HepG2 (cell line): ENCODE data around the gene DDRGK1. TPM values are rescaled to one million over a fixed set of nuclear protein-coding genes. Genes with fewer than 3 reads are reported as not detected.

Experiments
- ATAC-seq: fragments of 200-7000 bp; cut with Tn5 transposase; 3 replicates; pipeline ENCODE4 v1.9.1; 2020; ENCODE audit warnings: mild to moderate bottlenecking, moderate library complexity
- BruUV-seq: library from RNA; stranded (reverse); fragments of 400-500 nt; replicated peaks from 2 replicates; lab custom pipeline; 2021; lab: Mats Ljungman, UMichigan
- CTCF ChIA-PET: fragments of 300-600 bp; formaldehyde crosslinking; extraction: SDS; loops from one replicate; lab custom pipeline; 2021; ENCODE audit warnings: low total read pairs, inconsistent platforms, low intra/inter-chr PET ratio; lab: Yijun Ruan, JAX
- POLR2A ChIA-PET: fragments of 350-600 bp; sonication (Branson Sonifier 250); formaldehyde crosslinking; loops from one replicate; lab custom pipeline; 2020; ENCODE audit warnings: antibody characterized with exemption, inconsistent platforms; lab: Yijun Ruan, JAX
- DNase-seq: peaks from one replicate; pipeline ENCODE4 v3.0.0-alpha.2; 2015; ENCODE audit warnings: low spot score
- FAIRE-seq: peaks from 3 replicates; lab custom pipeline; 2011; peaks lifted over from hg19 to GRCh38; lab: Jason Lieb, UNC
- H2AFZ ChIP-seq: one replicate; pipeline ENCODE4 v1.6.1; 2011; ENCODE audit warnings: low read length, inconsistent platforms
- H3K27ac ChIP-seq: fragments of 300-600 bp; 3 replicates; pipeline ENCODE4 v1.8.0; 2011; ENCODE audit warnings: mixed run types, mild to moderate bottlenecking, mixed read lengths, low read length, inconsistent platforms; ENCODE audit not compliant: insufficient read depth; ENCODE audit errors: extremely low read length
- H3K27me3 ChIP-seq, 2 experiments: fragments of 200-600 bp in 1 of 2; 2 replicates in 1 of 2; 3 replicates in 1 of 2; pipeline versions ENCODE4 v1.6.0 to v1.8.0; 2011; ENCODE audit warnings: low read length in 2 of 2, mild to moderate bottlenecking in 2 of 2, moderate library complexity in 2 of 2, inconsistent platforms in 1 of 2; ENCODE audit not compliant: insufficient read depth in 2 of 2, control insufficient read depth in 1 of 2
- H3K36me3 ChIP-seq, 2 experiments: fragments of 200-600 bp in 1 of 2; replicated peaks in 1 of 2; 2 replicates in 1 of 2; 3 replicates in 1 of 2; pipeline versions ENCODE4 v1.5.1 to v1.8.0; 2011; ENCODE audit warnings: low read length in 2 of 2, inconsistent platforms in 1 of 2; ENCODE audit not compliant: insufficient read depth in 2 of 2, control insufficient read depth in 1 of 2
- H3K4me1 ChIP-seq: 2 replicates; pipeline ENCODE4 v1.5.1; 2012; ENCODE audit warnings: low read length, inconsistent platforms; ENCODE audit not compliant: insufficient read depth
- H3K4me2 ChIP-seq: 2 replicates; pipeline ENCODE4 v1.6.0; 2011; ENCODE audit warnings: low read depth, low read length, inconsistent platforms
- H3K4me3 ChIP-seq, 3 experiments: fragments of 200-600 bp in 1 of 3; sonication (generic), shearing (Covaris generic) in 1 of 3; replicated peaks in 1 of 3; 2 replicates each; pipeline ENCODE4 v1.5.1; 2011 to 2016; ENCODE audit warnings: low read length in 3 of 3, inconsistent platforms in 2 of 3, low read depth in 2 of 3, mild to moderate bottlenecking in 2 of 3, control low read depth in 1 of 3, mixed read lengths in 1 of 3; ENCODE audit not compliant: insufficient read depth in 1 of 3
- H3K79me2 ChIP-seq: one replicate; pipeline ENCODE4 v1.6.1; 2011; ENCODE audit warnings: low read length, inconsistent platforms; ENCODE audit not compliant: insufficient read depth
- H3K9ac ChIP-seq: 2 replicates; pipeline ENCODE4 v1.6.0; 2011; ENCODE audit warnings: mild to moderate bottlenecking, low read depth, low read length, inconsistent platforms; ENCODE audit not compliant: insufficient read depth
- H3K9me3 ChIP-seq: 2 replicates; pipeline ENCODE4 v1.5.1; 2012; ENCODE audit warnings: mild to moderate bottlenecking, low read length
- H4K20me1 ChIP-seq: 2 replicates; pipeline ENCODE4 v1.6.0; 2011; ENCODE audit warnings: inconsistent platforms, mild to moderate bottlenecking, low read length, moderate library complexity; ENCODE audit not compliant: insufficient read depth
- HDAC2 ChIP-seq: sonication (generic); formaldehyde crosslinking; IDR thresholded peaks from 2 replicates; pipeline ENCODE4 v1.4.0; 2020; ENCODE audit warnings: missing genetic modification reagents
- KMT2A ChIP-seq: sonication (generic); formaldehyde crosslinking; IDR thresholded peaks from 2 replicates; pipeline ENCODE4 v1.4.0; 2020; ENCODE audit warnings: missing genetic modification reagents
- MATR3 ChIP-seq: sonication (generic); formaldehyde crosslinking; IDR thresholded peaks from 2 replicates; pipeline ENCODE4 v1.4.0; 2020; ENCODE audit warnings: missing genetic modification reagents
- PITX1 ChIP-seq: sonication (generic); formaldehyde crosslinking; IDR thresholded peaks from 2 replicates; pipeline ENCODE4 v1.5.1; 2020; ENCODE audit warnings: mild to moderate bottlenecking, missing genetic modification reagents
- RNF2 ChIP-seq: fragments of 450-650 bp; conservative IDR thresholded peaks from 2 replicates; pipeline ENCODE4 v1.6.1; 2016; ENCODE audit warnings: low read depth
- SMYD3 ChIP-seq: sonication (generic); formaldehyde crosslinking; IDR thresholded peaks from 2 replicates; pipeline ENCODE4 v1.8.1; 2023; ENCODE audit warnings: mild to moderate bottlenecking, missing genetic modification reagents
- SRSF1 ChIP-seq: fragments of 200-400 bp; formaldehyde crosslinking; optimal IDR thresholded peaks from 2 replicates; pipeline ENCODE3; 2017; ENCODE audit warnings: mild to moderate bottlenecking, low read depth, low read length, moderate library complexity
- ZBTB42 ChIP-seq: sonication (generic); formaldehyde crosslinking; IDR thresholded peaks from 2 replicates; pipeline ENCODE4 v1.5.0; 2020; ENCODE audit warnings: mild to moderate bottlenecking, missing genetic modification reagents
- ZIK1 ChIP-seq: sonication (generic); formaldehyde crosslinking; IDR thresholded peaks from 2 replicates; pipeline ENCODE4 v1.5.0; 2020; ENCODE audit warnings: mild to moderate bottlenecking, low read depth, missing genetic modification reagents, borderline replicate concordance
- ZNF124 ChIP-seq: sonication (generic); formaldehyde crosslinking; IDR thresholded peaks from 2 replicates; pipeline ENCODE4 v1.4.0; 2020; ENCODE audit warnings: missing genetic modification reagents
- ZNF160 ChIP-seq: sonication (generic); formaldehyde crosslinking; IDR thresholded peaks from 2 replicates; pipeline ENCODE4 v1.8.0; 2022; ENCODE audit warnings: mild to moderate bottlenecking, inconsistent platforms, missing genetic modification reagents
- ZNF225 ChIP-seq: sonication (generic); formaldehyde crosslinking; IDR thresholded peaks from 2 replicates; pipeline ENCODE4 v1.4.0; 2020; ENCODE audit warnings: mild to moderate bottlenecking, missing genetic modification reagents
- ZNF274 ChIP-seq: sonication (generic); formaldehyde crosslinking; IDR thresholded peaks from 2 replicates; pipeline ENCODE4 v1.5.1; 2020; ENCODE audit warnings: mild to moderate bottlenecking, missing genetic modification reagents
- ZNF451 ChIP-seq: sonication (generic); formaldehyde crosslinking; IDR thresholded peaks from 2 replicates; pipeline ENCODE4 v1.5.0; 2020; ENCODE audit warnings: mild to moderate bottlenecking, missing genetic modification reagents
- ZNF614 ChIP-seq: IDR thresholded peaks from 2 replicates; pipeline ENCODE4 v1.6.1; 2018; ENCODE audit warnings: missing biosample characterization, missing genetic modification reagents, inconsistent platforms, borderline replicate concordance
- ZNF737 ChIP-seq: sonication (generic); formaldehyde crosslinking; IDR thresholded peaks from 2 replicates; pipeline ENCODE4 v1.5.0; 2020; ENCODE audit warnings: missing genetic modification reagents, mild to moderate bottlenecking, borderline replicate concordance
- WGBS: methylation state at CpG from one replicate; pipeline ENCODE4 v1.1.6; 2017; ENCODE audit warnings: low lambda C conversion rate; 5-methylcytosine and 5-hydroxymethylcytosine counted together
- in situ Hi-C: cut with HindIII; loops from 2 replicates; pipeline ENCODE4 v1.10.0; 2017; ENCODE audit warnings: low pct_unique_long_range_greater_than_20kb; ENCODE audit not compliant: extremely low pct_ligation_motif_present
- intact Hi-C: fragments of 100-400 bp; cut with micrococcal nuclease; formaldehyde crosslinking; loops from one replicate; pipeline ENCODE4 v1.10.0; 2022; ENCODE audit not compliant: unreplicated experiment
- polyA plus RNA-seq, 8 experiments: library from polyadenylated mRNA; depleted of rRNA in 3 of 8; stranded (reverse) in 7 of 8; unstranded in 1 of 8; fragments of >200 nt; fragmentation: Illumina TruSeq in 4 of 8; extraction: Trizol in 4 of 8; gene quantifications; 2 replicates each; pipeline versions ENCODE4 v1.2.1 to v1.2.3, GENCODE V29; 2011 to 2016; ENCODE audit warnings: low read depth in 4 of 8, missing spikeins in 1 of 8, mixed read lengths in 1 of 8; ENCODE audit not compliant: insufficient read depth in 1 of 8
- total RNA-seq, 5 experiments: library from RNA; depleted of rRNA; stranded (reverse); fragments of >200 nt; fragmentation: Illumina TruSeq; extraction: Trizol; gene quantifications; 2 replicates each; pipeline ENCODE4 v1.2.3, GENCODE V29; 2016; ENCODE audit warnings: low read depth in 1 of 5
- TF ChIP-seq, protein P1 (sequence below): sonication (generic); formaldehyde crosslinking; IDR thresholded peaks from 2 replicates; pipeline ENCODE4 v1.8.0; 2022; ENCODE audit warnings: mild to moderate bottlenecking, missing genetic modification reagents, moderate library complexity
- TF ChIP-seq, protein P2 (sequence below): sonication (generic); formaldehyde crosslinking; IDR thresholded peaks from 2 replicates; pipeline ENCODE4 v1.4.0; 2020; ENCODE audit warnings: missing genetic modification reagents

DDRGK1 gene
- total and polyA plus RNA-seq, 2 of the 13 experiments (the other 11 are each of a cell fraction or from before 2014, with no cell fraction given) = 96.7 to 149 TPM

DNA sequence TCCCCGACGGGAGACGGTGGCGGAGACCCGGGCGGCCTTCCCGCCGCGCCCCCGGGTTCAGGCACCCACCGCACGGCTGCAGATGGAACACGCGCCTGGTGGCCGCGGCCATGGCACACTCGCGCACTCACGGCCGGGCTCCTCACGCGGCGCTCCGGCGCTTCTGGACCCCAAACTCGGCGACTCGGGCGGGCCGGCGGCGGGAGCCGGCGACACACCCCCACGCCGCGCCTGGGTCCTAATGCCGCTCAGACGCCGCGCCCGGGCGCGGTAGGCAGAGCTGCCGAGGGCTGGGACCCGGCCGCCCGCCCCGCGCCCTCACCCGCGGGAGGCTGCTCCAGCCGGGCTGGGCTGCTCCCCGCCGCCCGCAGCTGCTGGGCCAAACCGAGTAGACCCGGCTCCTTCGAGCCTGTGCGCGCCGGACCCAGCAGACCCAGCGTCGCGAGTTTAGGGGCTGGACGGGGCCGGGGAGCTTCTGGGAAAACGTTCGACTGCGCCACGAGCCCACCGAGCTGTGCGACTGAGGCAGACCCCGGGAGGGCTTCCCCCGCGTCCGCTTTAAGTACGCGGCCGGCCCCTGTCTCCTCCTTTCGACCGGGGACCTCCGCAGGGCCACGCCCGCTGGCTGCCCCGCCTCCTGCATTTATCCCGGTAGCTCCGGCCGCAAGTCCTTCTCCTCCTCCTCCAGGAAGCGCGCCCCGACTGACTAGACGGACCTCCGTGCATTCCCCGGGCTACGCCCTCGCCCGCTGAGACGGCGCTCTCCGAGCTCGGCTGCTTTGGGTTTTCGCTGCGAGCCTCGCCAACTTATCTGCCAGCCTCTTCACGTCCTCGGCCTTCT lies 34.8 kb upstream of the DDRGK1 start, which contains the start of gene SLC4A11:
SLC4A11 (minus strand) TSS at position 165 of the 841 bp plus-strand sequence; CDS start at position 112, 53 bp downstream.
- no peaks in the 10 kb centered on the region for H3K9me3 ChIP-seq
- intact Hi-C loops = no loop called here
- H3K27me3 ChIP-seq = peaks cover 6 to 40% of the 10 kb centered on the region in 2 experiments
- peak within 1 kb of the TSS; percentile 57 for H3K9ac ChIP-seq
- peak within 1 kb of the TSS; percentile 84 for H3K4me2 ChIP-seq
- H4K20me1 ChIP-seq = no peaks in the 10 kb centered on the region
- ATAC-seq = peak; percentile 59
- in situ Hi-C loops = no loop called here
- H3K79me2 ChIP-seq = no peaks in the 10 kb centered on the region
- 8% methylated on average over 37 of the region's 107 CpGs for WGBS
- H3K36me3 ChIP-seq = no peaks in the 10 kb centered on the region; a peak in 1 of 5 replicates
- ChIA-PET POLR2A (interaction anchor here (0.8 to 2.7 kb wide), 5 partner anchors 8 to 29 kb away, joined by 3 to 20 read pairs (median 7); partner anchors contain the start of gene ITPA), CTCF (interaction anchor here (1.7 to 1.8 kb wide), 2 partner anchors 11 to 21 kb away, joined by 5 to 6 read pairs; no protein-coding TSS in a partner anchor)
- no TSS peak for BruUV-seq
- no peak for FAIRE-seq
- peak within 1 kb of the TSS; percentile 59 to 83 (median 83) for H3K4me3 ChIP-seq
- H2AFZ ChIP-seq = no peak within 1 kb of the TSS
- peak; percentile 56 for DNase-seq
- peaks cover 66% of the 10 kb centered on the region for H3K4me1 ChIP-seq
- no peak within 1 kb of the TSS for H3K27ac ChIP-seq
- TF ChIP-seq KMT2A (CRISPR knock-in tag) (peak; percentile 70), SRSF1 (peak; percentile 48), ZIK1 (CRISPR knock-in tag) (no peak), ZNF225 (CRISPR knock-in tag) (peak; percentile 59; the same call in 1 of the 2 replicates), MATR3 (CRISPR knock-in tag) (no peak; the same call in 1 of the 2 replicates), ZBTB42 (CRISPR knock-in tag) (0 out of 2 replicates have a peak, but pooled peaks have one; percentile 45), ZNF274 (CRISPR knock-in tag) (peak; percentile 71), ZNF737 (CRISPR knock-in tag) (no peak), ZNF614 (peak; percentile 44; the same call in 1 of the 2 replicates), ZNF451 (peak; percentile 35; the same call in 1 of the 2 replicates), ZNF160 (CRISPR knock-in tag) (peak; percentile 65; the same call in 1 of the 2 replicates), ZNF124 (peak; percentile 65), PITX1 (CRISPR knock-in tag) (0 out of 2 replicates have a peak, but pooled peaks have one; percentile 34), RNF2 (peak; percentile 21; the same call in 1 of the 2 replicates), SMYD3 (no peak), HDAC2 (CRISPR knock-in tag) (0 out of 2 replicates have a peak, but pooled peaks have one; percentile 24)
- TF ChIP-seq, protein P1, sequence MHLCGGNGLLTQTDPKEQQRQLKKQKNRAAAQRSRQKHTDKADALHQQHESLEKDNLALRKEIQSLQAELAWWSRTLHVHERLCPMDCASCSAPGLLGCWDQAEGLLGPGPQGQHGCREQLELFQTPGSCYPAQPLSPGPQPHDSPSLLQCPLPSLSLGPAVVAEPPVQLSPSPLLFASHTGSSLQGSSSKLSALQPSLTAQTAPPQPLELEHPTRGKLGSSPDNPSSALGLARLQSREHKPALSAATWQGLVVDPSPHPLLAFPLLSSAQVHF (CRISPR knock-in tag) = 0 out of 2 replicates have a peak, but pooled peaks have one; percentile 4
- TF ChIP-seq, protein P2, sequence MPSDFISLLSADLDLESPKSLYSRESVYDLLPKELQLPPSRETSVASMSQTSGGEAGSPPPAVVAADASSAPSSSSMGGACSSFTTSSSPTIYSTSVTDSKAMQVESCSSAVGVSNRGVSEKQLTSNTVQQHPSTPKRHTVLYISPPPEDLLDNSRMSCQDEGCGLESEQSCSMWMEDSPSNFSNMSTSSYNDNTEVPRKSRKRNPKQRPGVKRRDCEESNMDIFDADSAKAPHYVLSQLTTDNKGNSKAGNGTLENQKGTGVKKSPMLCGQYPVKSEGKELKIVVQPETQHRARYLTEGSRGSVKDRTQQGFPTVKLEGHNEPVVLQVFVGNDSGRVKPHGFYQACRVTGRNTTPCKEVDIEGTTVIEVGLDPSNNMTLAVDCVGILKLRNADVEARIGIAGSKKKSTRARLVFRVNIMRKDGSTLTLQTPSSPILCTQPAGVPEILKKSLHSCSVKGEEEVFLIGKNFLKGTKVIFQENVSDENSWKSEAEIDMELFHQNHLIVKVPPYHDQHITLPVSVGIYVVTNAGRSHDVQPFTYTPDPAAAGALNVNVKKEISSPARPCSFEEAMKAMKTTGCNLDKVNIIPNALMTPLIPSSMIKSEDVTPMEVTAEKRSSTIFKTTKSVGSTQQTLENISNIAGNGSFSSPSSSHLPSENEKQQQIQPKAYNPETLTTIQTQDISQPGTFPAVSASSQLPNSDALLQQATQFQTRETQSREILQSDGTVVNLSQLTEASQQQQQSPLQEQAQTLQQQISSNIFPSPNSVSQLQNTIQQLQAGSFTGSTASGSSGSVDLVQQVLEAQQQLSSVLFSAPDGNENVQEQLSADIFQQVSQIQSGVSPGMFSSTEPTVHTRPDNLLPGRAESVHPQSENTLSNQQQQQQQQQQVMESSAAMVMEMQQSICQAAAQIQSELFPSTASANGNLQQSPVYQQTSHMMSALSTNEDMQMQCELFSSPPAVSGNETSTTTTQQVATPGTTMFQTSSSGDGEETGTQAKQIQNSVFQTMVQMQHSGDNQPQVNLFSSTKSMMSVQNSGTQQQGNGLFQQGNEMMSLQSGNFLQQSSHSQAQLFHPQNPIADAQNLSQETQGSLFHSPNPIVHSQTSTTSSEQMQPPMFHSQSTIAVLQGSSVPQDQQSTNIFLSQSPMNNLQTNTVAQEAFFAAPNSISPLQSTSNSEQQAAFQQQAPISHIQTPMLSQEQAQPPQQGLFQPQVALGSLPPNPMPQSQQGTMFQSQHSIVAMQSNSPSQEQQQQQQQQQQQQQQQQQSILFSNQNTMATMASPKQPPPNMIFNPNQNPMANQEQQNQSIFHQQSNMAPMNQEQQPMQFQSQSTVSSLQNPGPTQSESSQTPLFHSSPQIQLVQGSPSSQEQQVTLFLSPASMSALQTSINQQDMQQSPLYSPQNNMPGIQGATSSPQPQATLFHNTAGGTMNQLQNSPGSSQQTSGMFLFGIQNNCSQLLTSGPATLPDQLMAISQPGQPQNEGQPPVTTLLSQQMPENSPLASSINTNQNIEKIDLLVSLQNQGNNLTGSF (CRISPR knock-in tag) = peak; percentile 23; the same call in 1 of the 2 replicates
